HEK293 (cell line): ENCODE results near the gene SLC9A9.

Source experiments
- FEZF1 ChIP-seq: fragments of 450-650 bp; formaldehyde crosslinking; IDR thresholded peaks from 2 replicates; pipeline ENCODE4 v1.5.1; 2016; ENCODE audit warnings: missing biosample characterization, missing genetic modification characterization
- KLF10 ChIP-seq: fragments of 450-650 bp; IDR thresholded peaks from 2 replicates; pipeline ENCODE4 v1.5.1; 2018; ENCODE audit warnings: missing biosample characterization, mild to moderate bottlenecking, missing genetic modification characterization
- PRDM1 ChIP-seq: fragments of 450-650 bp; formaldehyde crosslinking; IDR thresholded peaks from 2 replicates; pipeline ENCODE4; 2016; ENCODE audit warnings: missing biosample characterization, missing genetic modification characterization
- WT1 ChIP-seq: fragments of 450-650 bp; formaldehyde crosslinking; IDR thresholded peaks from 2 replicates; pipeline ENCODE4 v1.5.1; 2016; ENCODE audit warnings: missing biosample characterization, missing genetic modification characterization
- YY1 ChIP-seq: fragments of 450-650 bp; formaldehyde crosslinking; IDR thresholded peaks from 2 replicates; pipeline ENCODE4 v1.5.1; 2018; ENCODE audit warnings: missing biosample characterization, missing genetic modification characterization
- ZIC2 ChIP-seq: fragments of 450-650 bp; formaldehyde crosslinking; IDR thresholded peaks from 2 replicates; pipeline ENCODE4 v1.5.1; 2016; ENCODE audit warnings: missing biosample characterization, missing genetic modification characterization
- ZNF138 ChIP-seq: fragments of 450-650 bp; formaldehyde crosslinking; IDR thresholded peaks from 2 replicates; pipeline ENCODE4 v1.5.1; 2016; ENCODE audit warnings: missing biosample characterization, missing genetic modification characterization, borderline replicate concordance
- ZNF24 ChIP-seq: fragments of 450-650 bp; formaldehyde crosslinking; IDR thresholded peaks from 2 replicates; pipeline ENCODE4 v1.5.1; 2016; ENCODE audit warnings: missing biosample characterization, missing genetic modification characterization
- ZNF558 ChIP-seq: fragments of 450-650 bp; formaldehyde crosslinking; IDR thresholded peaks from 2 replicates; pipeline ENCODE4 v1.5.1; 2016; ENCODE audit warnings: missing biosample characterization, missing genetic modification characterization
- TF ChIP-seq, protein P1 (sequence below): fragments of 450-650 bp; formaldehyde crosslinking; IDR thresholded peaks from 2 replicates; pipeline ENCODE4 v1.5.1; 2016; ENCODE audit warnings: missing biosample characterization, missing genetic modification characterization
- TF ChIP-seq, protein P2 (sequence below): sonication (generic); formaldehyde crosslinking; IDR thresholded peaks from 2 replicates; pipeline ENCODE4 v1.8.1; 2022; ENCODE audit warnings: mild to moderate bottlenecking, moderate library complexity, missing genetic modification reagents

DNA sequence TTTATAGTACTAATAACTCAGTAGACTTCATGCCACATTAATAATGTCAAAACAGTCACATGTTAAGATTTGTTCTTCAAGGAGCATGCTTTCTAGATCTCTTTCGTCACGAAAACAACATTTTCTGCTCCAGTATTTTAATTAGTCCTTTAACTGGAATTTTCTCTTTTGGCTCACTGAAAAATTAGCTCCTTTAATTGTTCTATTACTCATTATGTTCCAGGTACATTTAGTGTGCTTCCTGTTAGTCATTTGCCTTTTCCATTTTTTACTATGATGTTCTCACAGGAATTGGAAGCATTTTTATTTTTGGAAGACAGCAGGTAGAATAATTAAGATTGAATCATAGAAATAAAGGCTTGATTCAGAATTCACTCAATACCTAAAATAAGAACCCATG, 111.2 kb downstream of the SLC9A9 start:
- TF ChIP-seq ZNF558 (tag by site-specific recombination) (no peak), PRDM1 (tag by site-specific recombination) (no peak), ZIC2 (tag by site-specific recombination) (no peak), ZNF138 (tag by site-specific recombination) (no peak), WT1 (no peak), KLF10 (tag by site-specific recombination) (no peak), ZNF24 (tag by site-specific recombination) (no peak), FEZF1 (tag by site-specific recombination) (no peak), YY1 (no peak)
- TF ChIP-seq, protein P1, sequence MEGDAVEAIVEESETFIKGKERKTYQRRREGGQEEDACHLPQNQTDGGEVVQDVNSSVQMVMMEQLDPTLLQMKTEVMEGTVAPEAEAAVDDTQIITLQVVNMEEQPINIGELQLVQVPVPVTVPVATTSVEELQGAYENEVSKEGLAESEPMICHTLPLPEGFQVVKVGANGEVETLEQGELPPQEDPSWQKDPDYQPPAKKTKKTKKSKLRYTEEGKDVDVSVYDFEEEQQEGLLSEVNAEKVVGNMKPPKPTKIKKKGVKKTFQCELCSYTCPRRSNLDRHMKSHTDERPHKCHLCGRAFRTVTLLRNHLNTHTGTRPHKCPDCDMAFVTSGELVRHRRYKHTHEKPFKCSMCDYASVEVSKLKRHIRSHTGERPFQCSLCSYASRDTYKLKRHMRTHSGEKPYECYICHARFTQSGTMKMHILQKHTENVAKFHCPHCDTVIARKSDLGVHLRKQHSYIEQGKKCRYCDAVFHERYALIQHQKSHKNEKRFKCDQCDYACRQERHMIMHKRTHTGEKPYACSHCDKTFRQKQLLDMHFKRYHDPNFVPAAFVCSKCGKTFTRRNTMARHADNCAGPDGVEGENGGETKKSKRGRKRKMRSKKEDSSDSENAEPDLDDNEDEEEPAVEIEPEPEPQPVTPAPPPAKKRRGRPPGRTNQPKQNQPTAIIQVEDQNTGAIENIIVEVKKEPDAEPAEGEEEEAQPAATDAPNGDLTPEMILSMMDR (tag by site-specific recombination) = no peak
- TF ChIP-seq, protein P2, sequence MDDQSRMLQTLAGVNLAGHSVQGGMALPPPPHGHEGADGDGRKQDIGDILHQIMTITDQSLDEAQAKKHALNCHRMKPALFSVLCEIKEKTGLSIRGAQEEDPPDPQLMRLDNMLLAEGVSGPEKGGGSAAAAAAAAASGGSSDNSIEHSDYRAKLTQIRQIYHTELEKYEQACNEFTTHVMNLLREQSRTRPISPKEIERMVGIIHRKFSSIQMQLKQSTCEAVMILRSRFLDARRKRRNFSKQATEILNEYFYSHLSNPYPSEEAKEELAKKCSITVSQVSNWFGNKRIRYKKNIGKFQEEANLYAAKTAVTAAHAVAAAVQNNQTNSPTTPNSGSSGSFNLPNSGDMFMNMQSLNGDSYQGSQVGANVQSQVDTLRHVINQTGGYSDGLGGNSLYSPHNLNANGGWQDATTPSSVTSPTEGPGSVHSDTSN (CRISPR knock-in tag) = no peak
